Measurements from ENCODE around the gene FTH1. TPM values are rescaled to one million over a fixed set of nuclear protein-coding genes. Genes with fewer than 3 reads are reported as not detected.
A peak's percentile ranks its signal among the peaks of the same experiment; 100 is the strongest.

The FTH1 gene
- total and polyA plus RNA-seq, 7 donors: 1,709 to 20,022 (median 2,375) TPM

DNA sequence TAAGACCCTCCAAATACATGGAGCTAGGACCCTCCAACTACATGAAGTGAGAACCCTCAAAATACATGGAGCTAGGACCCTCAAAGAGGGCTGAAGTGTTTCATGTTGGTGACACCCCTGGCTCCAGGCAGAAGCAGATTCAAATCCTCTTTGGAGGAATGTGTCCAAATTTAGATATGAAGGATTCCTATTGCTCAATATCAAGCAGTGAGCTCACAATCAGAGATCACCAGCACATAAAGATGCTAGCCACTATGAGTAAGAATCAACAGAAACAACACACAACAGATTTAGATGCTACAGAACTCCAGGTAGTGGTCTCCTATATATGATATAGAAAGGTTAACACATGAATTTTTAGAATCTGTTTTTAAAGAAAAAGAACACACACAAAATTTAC lies 38.8 kb downstream of the FTH1 start:
- Histone ChIP-seq H3K36me3 (no peaks in the 10 kb centered on the region), H3K9me3 (peaks cover 0 to 1% (median 0%) of the 10 kb centered on the region in 4 donors), H3K4me3 (no peak overlapping the region), H3K4me1 (no peaks in the 10 kb centered on the region), H3K27me3 (no peaks in the 10 kb centered on the region), H3K27ac (no peak overlapping the region)
- intact Hi-C loops (cut with DNase I): no loop called here
- TF ChIP-seq EP300 (IDR thresholded peaks at IDR 0.05) (no peak), POLR2AphosphoS5 (IDR thresholded peaks at IDR 0.05) (no peak), POLR2A (IDR thresholded peaks at IDR 0.05) (no peak)
- TF ChIP-seq, protein P1, sequence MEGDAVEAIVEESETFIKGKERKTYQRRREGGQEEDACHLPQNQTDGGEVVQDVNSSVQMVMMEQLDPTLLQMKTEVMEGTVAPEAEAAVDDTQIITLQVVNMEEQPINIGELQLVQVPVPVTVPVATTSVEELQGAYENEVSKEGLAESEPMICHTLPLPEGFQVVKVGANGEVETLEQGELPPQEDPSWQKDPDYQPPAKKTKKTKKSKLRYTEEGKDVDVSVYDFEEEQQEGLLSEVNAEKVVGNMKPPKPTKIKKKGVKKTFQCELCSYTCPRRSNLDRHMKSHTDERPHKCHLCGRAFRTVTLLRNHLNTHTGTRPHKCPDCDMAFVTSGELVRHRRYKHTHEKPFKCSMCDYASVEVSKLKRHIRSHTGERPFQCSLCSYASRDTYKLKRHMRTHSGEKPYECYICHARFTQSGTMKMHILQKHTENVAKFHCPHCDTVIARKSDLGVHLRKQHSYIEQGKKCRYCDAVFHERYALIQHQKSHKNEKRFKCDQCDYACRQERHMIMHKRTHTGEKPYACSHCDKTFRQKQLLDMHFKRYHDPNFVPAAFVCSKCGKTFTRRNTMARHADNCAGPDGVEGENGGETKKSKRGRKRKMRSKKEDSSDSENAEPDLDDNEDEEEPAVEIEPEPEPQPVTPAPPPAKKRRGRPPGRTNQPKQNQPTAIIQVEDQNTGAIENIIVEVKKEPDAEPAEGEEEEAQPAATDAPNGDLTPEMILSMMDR (IDR thresholded peaks at IDR 0.05): no peak
- DNase-seq: no peak

DNA sequence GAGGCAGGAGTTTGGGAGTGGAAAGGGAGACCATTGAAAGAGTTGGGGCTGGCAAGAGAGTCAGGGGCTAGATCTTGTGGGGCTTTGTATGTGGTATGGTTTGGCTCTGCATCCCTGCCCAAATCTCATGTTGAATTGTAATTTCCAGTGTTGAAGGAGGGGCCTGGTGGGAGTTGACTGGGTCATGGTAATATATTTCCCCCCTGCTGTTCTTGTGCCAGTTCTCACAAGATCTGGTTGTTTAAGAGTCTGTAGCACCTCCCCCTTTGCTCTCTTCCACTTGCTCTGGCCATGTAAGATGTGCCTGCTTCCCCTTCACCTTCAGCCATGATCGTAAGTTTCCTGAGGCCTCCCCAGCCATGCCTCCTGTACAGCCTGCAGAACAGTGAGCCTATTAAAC lies 39.9 kb downstream of the FTH1 start:
- intact Hi-C loops (cut with DNase I): no loop called here
- H3K4me1 ChIP-seq: peaks cover 0 to 9% (median 2%) of the 10 kb centered on the region in 4 donors
- H3K27me3 ChIP-seq: no peaks in the 10 kb centered on the region
- no peak overlapping the region for H3K4me3 ChIP-seq
- DNase-seq: no peak
- TF ChIP-seq, protein P1 (IDR thresholded peaks at IDR 0.05): no peak
- no peak for TF ChIP-seq POLR2A (IDR thresholded peaks at IDR 0.05)
- TF ChIP-seq EP300 (IDR thresholded peaks at IDR 0.05): no peak
- TF ChIP-seq POLR2AphosphoS5 (IDR thresholded peaks at IDR 0.05): no peak
- 93 to 98% methylated on average over 1 of the region's 1 CpG for WGBS, 2 donors
- H3K27ac ChIP-seq: no peak overlapping the region
- H3K36me3 ChIP-seq: no peaks in the 10 kb centered on the region
- no peaks in the 10 kb centered on the region for H3K9me3 ChIP-seq

DNA sequence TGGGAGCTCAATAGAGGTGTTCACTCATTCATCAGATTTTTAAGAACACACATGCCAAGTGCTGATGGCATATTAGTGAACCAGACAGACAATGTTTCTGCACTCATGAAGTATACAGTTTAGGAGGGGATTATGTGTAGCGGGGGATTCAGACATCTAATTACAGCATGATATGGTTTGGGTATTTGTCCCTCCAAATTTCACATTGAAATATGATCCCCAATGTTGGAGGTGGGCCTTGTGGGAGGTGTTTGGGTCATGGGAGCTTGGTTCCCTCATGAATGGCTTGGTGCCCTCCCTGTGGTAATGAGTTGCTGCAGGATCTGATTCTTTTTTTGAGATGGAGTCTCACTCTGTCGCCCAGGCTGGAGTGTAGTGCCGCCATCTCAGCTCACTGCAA lies 41.2 kb downstream of the FTH1 start:
- H3K36me3 ChIP-seq: no peaks in the 10 kb centered on the region
- no peak for DNase-seq
- TF ChIP-seq, protein P1 (IDR thresholded peaks at IDR 0.05): no peak
- TF ChIP-seq POLR2AphosphoS5 (IDR thresholded peaks at IDR 0.05): no peak
- no peak for TF ChIP-seq EP300 (IDR thresholded peaks at IDR 0.05)
- TF ChIP-seq POLR2A (IDR thresholded peaks at IDR 0.05): no peak
- H3K27ac ChIP-seq: no peak overlapping the region
- no peak overlapping the region for H3K4me3 ChIP-seq
- H3K9me3 ChIP-seq: no peaks in the 10 kb centered on the region
- WGBS, 2 donors: 93 to 95% methylated on average over 3 of the region's 3 CpGs
- no peaks in the 10 kb centered on the region for H3K27me3 ChIP-seq
- peaks cover 0 to 9% (median 3%) of the 10 kb centered on the region in 4 donors for H3K4me1 ChIP-seq
- intact Hi-C loops (cut with DNase I): no loop called here

DNA sequence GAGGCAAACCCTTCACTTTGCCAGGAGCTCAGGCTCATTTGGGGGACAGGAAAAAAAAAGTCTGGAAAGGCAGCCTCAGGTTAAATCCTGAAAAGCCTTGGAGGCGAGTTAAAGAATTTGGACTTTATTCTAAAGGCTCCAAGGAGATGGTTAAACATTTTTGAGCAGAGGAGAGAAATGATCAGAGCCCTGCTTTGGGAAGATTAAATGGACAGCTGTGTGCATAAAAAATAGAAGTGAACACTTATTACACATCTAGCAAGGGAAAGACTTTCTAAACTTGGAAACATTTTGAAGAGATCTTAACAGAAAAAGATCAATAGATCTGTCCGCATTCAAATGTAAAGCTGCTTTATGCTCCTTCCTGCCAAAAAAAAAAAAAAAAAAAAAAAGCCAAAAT lies 41.7 kb downstream of the FTH1 start:
- H3K4me1 ChIP-seq: peaks cover 0 to 9% (median 3%) of the 10 kb centered on the region in 4 donors
- H3K27me3 ChIP-seq: no peaks in the 10 kb centered on the region
- peak overlapping the region in 1 of 4 donors; percentile 14 for H3K27ac ChIP-seq
- 92 to 93% methylated on average over 2 of the region's 2 CpGs for WGBS, 2 donors
- DNase-seq: no peak
- no peaks in the 10 kb centered on the region for H3K36me3 ChIP-seq
- H3K4me3 ChIP-seq: no peak overlapping the region
- no peaks in the 10 kb centered on the region for H3K9me3 ChIP-seq
- intact Hi-C loops (cut with DNase I): no loop called here
- TF ChIP-seq, protein P1 (IDR thresholded peaks at IDR 0.05): no peak
- TF ChIP-seq POLR2A (IDR thresholded peaks at IDR 0.05): no peak
- TF ChIP-seq EP300 (IDR thresholded peaks at IDR 0.05): no peak
- TF ChIP-seq POLR2AphosphoS5 (IDR thresholded peaks at IDR 0.05): no peak

DNA sequence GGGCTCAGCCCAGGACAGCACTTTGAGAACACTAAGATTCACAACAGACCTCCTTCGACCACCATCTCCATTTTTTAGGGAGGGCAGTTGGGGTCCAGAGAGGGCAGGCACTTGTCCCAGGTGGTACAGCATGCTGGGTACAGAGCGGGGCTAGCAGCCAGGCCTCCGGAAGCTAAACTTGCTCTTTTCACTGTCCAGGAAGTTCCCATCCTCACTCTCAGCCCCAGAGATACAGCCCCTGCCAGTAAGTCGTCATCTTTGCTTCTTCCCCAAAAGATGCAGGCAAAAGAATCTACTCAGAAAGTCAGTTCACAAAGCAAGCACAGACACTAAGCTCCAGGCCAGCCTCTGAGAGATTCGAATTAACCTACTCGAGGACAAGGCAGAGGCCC lies 43.4 kb downstream of the FTH1 start:
- Histone ChIP-seq H3K27me3 (peaks cover 0 to 11% (median 8%) of the 10 kb centered on the region in 3 donors), H3K36me3 (no peaks in the 10 kb centered on the region), H3K4me3 (no peak overlapping the region), H3K27ac (peak overlapping the region; percentile 70 to 85 (median 72)), H3K4me1 (peaks cover 0 to 13% (median 5%) of the 10 kb centered on the region in 4 donors), H3K9me3 (no peaks in the 10 kb centered on the region)
- TF ChIP-seq, protein P1 (IDR thresholded peaks at IDR 0.05): no peak
- TF ChIP-seq POLR2A (IDR thresholded peaks at IDR 0.05) (no peak), POLR2AphosphoS5 (IDR thresholded peaks at IDR 0.05) (no peak), EP300 (IDR thresholded peaks at IDR 0.05) (no peak)
- intact Hi-C loops (cut with DNase I): no loop called here
- 74 to 76% methylated on average over 6 of the region's 6 CpGs for WGBS, 2 donors
- DNase-seq: no peak

Measured in sigmoid colon (tissue), 7 donors.